Midbrain (tissue), 1 donor: ENCODE data around the gene PDE8A.
A peak's percentile ranks its signal among the peaks of the same experiment; 100 is the strongest.
"Not testable (repeated sequence)": the region's sequence is repeated elsewhere in the genome, so short reads cannot be mapped to it uniquely, and the experiment has no call there.

Source experiments
- DNase-seq: peaks from one replicate; lab custom pipeline; 2025; lab: John Stamatoyannopoulos, UW

PDE8A gene

GRCh38 chr15:84960391-84961113, 21.1 kb upstream of the PDE8A start:
- DNase-seq: no peak

- no peak for DNase-seq
Observed at GRCh38 chr15:84961114-84961452, 20.6 kb upstream of the PDE8A start.

- DNase-seq: no peak
Observed at GRCh38 chr15:84961707-84962106, 19.9 kb upstream of the PDE8A start.

- no peak for DNase-seq
Observed at GRCh38 chr15:84962955-84963354, 18.7 kb upstream of the PDE8A start.

GRCh38 chr15:84967380-84967779, 14.3 kb upstream of the PDE8A start:
- DNase-seq: no peak

GRCh38 chr15:84968301-84968700, 13.4 kb upstream of the PDE8A start:
- no peak for DNase-seq

- DNase-seq: peak; percentile 33
Observed at GRCh38 chr15:84969257-84969656, 12.4 kb upstream of the PDE8A start.

- DNase-seq: no peak
Observed at GRCh38 chr15:84970843-84971242, 10.8 kb upstream of the PDE8A start.

- DNase-seq: no peak
Observed at GRCh38 chr15:84973492-84974460, 7.9 kb upstream of the PDE8A start.

- no peak for DNase-seq
Observed at GRCh38 chr15:84975871-84976351, 5.7 kb upstream of the PDE8A start.

- no peak for DNase-seq
Observed at GRCh38 chr15:84976746-84977345, 4.8 kb upstream of the PDE8A start.

- DNase-seq: no peak
Observed at GRCh38 chr15:84979651-84980050, 2.0 kb upstream of the PDE8A start.

GRCh38 chr15:84980196-84981053, 1.2 kb upstream of the PDE8A start:
- DNase-seq: peak; percentile 83

GRCh38 chr15:84981054-84981710, 474 bp upstream of the PDE8A start:
- DNase-seq: peak; percentile 97

GRCh38 chr15:84982301-84982920, 755 bp downstream of the PDE8A start:
- peak; percentile 42 for DNase-seq

- DNase-seq: no peak
Observed at GRCh38 chr15:84983294-84983693, 1.6 kb downstream of the PDE8A start.

GRCh38 chr15:84983711-84984110, 2.1 kb downstream of the PDE8A start:
- DNase-seq: no peak

- no peak for DNase-seq
Observed at GRCh38 chr15:84985158-84985557, 3.5 kb downstream of the PDE8A start.

GRCh38 chr15:84987351-84987750, 5.7 kb downstream of the PDE8A start:
- DNase-seq: not testable (repeated sequence)

- DNase-seq: no peak
Observed at GRCh38 chr15:84987949-84988624, 6.4 kb downstream of the PDE8A start.
